Activated CD8-positive, alpha-beta T cell treated with anti-CD3 and anti-CD28 coated beads, Interleukin-2, amount 10 ng/mL, durations not matched to agents 7 days and 5 days (primary cell): ENCODE data around the gene TPPP2. TPM values are rescaled to one million over a fixed set of nuclear protein-coding genes. Genes with fewer than 3 reads are reported as not detected.

Experiments used
- ATAC-seq: fragments of 150-1000 bp; cut with Tn5 transposase; one replicate; pipeline ENCODE4 v1.10.0; 2021; ENCODE audit warnings: moderate library complexity
- CTCF ChIA-PET: fragments of 350-600 bp; sonication (Branson Sonifier 250); formaldehyde crosslinking; loops from one replicate; lab custom pipeline; 2021; ENCODE audit warnings: antibody characterized with exemption; lab: Charles Lee
- POLR2A ChIA-PET: fragments of 350-600 bp; sonication (Branson Sonifier 250); formaldehyde crosslinking; loops from one replicate; lab custom pipeline; 2021; ENCODE audit warnings: antibody characterized with exemption; lab: Charles Lee
- DNase-seq: peaks from one replicate; pipeline ENCODE4 v3.0.0-alpha.2; 2020
- H3K27ac Mint-ChIP-seq: one replicate; pipeline ENCODE4 v1.8.0; 2021; ENCODE audit warnings: mild to moderate bottlenecking, mixed read lengths
- H3K27me3 Mint-ChIP-seq: one replicate; pipeline ENCODE4 v1.8.0; 2021; ENCODE audit warnings: low read depth, mixed read lengths
- H3K36me3 Mint-ChIP-seq: one replicate; pipeline ENCODE4 v1.8.0; 2021; ENCODE audit warnings: low read depth, mixed read lengths
- H3K4me1 Mint-ChIP-seq: one replicate; pipeline ENCODE4 v1.8.0; 2021; ENCODE audit warnings: low read depth, mixed read lengths
- H3K4me3 Mint-ChIP-seq: one replicate; pipeline ENCODE4 v1.8.0; 2021; ENCODE audit warnings: mild to moderate bottlenecking, mixed read lengths
- H3K9me3 Mint-ChIP-seq: one replicate; pipeline ENCODE4 v1.8.0; 2022; ENCODE audit warnings: mixed read lengths; ENCODE audit not compliant: insufficient read depth
- total RNA-seq, 2 experiments: library from RNA; stranded (reverse); gene quantifications; one replicate each; pipeline ENCODE4 v1.2.3, GENCODE V29; 2021

Gene TPPP2
- total RNA-seq, 2 experiments from 2014 or later = not detected

GRCh38 chr14:21026274-21026987, 3.6 kb upstream of the TPPP2 start:
- no peak overlapping the region for H3K4me3 Mint-ChIP-seq
- no peak overlapping the region for H3K27ac Mint-ChIP-seq
- POLR2A ChIA-PET = no interaction called here

GRCh38 chr14:21026988-21027315, 3.1 kb upstream of the TPPP2 start:
- ChIA-PET CTCF (interaction anchor here (0.7 to 12.6 kb wide), 2 partner anchors 11 to 66 kb away, joined by 3 to 117 read pairs; no protein-coding TSS in a partner anchor), POLR2A (no interaction called here)
- DNase-seq (no peak), ATAC-seq (no peak)
- H3K4me1 Mint-ChIP-seq = peaks cover 12% of the 10 kb centered on the region
- H3K27ac Mint-ChIP-seq = no peak overlapping the region
- H3K9me3 Mint-ChIP-seq = no peaks in the 10 kb centered on the region
- H3K4me3 Mint-ChIP-seq = no peak overlapping the region
- H3K36me3 Mint-ChIP-seq = no peaks in the 10 kb centered on the region
- peaks cover 30% of the 10 kb centered on the region for H3K27me3 Mint-ChIP-seq

More at GRCh38 chr14:21026274-21026987, 3.6 kb upstream of the TPPP2 start:
- Mint-ChIP-seq H3K9me3 (no peaks in the 10 kb centered on the region), H3K4me1 (peaks cover 12% of the 10 kb centered on the region), H3K27me3 (peaks cover 30% of the 10 kb centered on the region), H3K36me3 (no peaks in the 10 kb centered on the region)
- DNase-seq (no peak), ATAC-seq (no peak)
- CTCF ChIA-PET = interaction anchor here (0.7 to 12.6 kb wide), 2 partner anchors 11 to 66 kb away, joined by 3 to 117 read pairs; no protein-coding TSS in a partner anchor

GRCh38 chr14:21030531-21030930, 514 bp downstream of the TPPP2 start:
- no peak overlapping the region for H3K4me3 Mint-ChIP-seq
- ChIA-PET POLR2A (no interaction called here), CTCF (interaction anchor here (1.5 to 12.6 kb wide), 3 partner anchors 10 to 59 kb away, joined by 3 to 117 read pairs (median 14); no protein-coding TSS in a partner anchor)

GRCh38 chr14:21032326-21033132, 2.5 kb downstream of the TPPP2 start:
- H3K27ac Mint-ChIP-seq = no peak overlapping the region
- DNase-seq = no peak
- no peak for ATAC-seq
- H3K9me3 Mint-ChIP-seq = no peaks in the 10 kb centered on the region
- no peaks in the 10 kb centered on the region for H3K36me3 Mint-ChIP-seq
- H3K27me3 Mint-ChIP-seq = peaks cover 10% of the 10 kb centered on the region
- H3K4me1 Mint-ChIP-seq = no peaks in the 10 kb centered on the region
- no peak overlapping the region for H3K4me3 Mint-ChIP-seq
- CTCF ChIA-PET = interaction anchor here (0.9 to 12.6 kb wide), 3 partner anchors 17 to 72 kb away, joined by 3 to 117 read pairs (median 8); no protein-coding TSS in a partner anchor
- POLR2A ChIA-PET = interaction anchor here (0.6 kb wide), 1 partner anchor 9 kb away, joined by 3 read pairs; no protein-coding TSS in a partner anchor

More at GRCh38 chr14:21030531-21030930, 514 bp downstream of the TPPP2 start:
- Mint-ChIP-seq H3K27ac (no peak overlapping the region), H3K27me3 (peaks cover 18% of the 10 kb centered on the region), H3K36me3 (no peaks in the 10 kb centered on the region), H3K9me3 (no peaks in the 10 kb centered on the region), H3K4me1 (no peaks in the 10 kb centered on the region)
- no peak for DNase-seq
- ATAC-seq = no peak

- H3K27ac Mint-ChIP-seq = no peak overlapping the region
- no peak overlapping the region for H3K4me3 Mint-ChIP-seq
- POLR2A ChIA-PET = interaction anchor here (0.6 to 1.3 kb wide), 2 partner anchors 37 to 546 kb away, joined by 3 to 4 read pairs; partner anchors contain the start of gene ARHGEF40
- no peak for DNase-seq
- ATAC-seq = no peak
- H3K36me3 Mint-ChIP-seq = no peaks in the 10 kb centered on the region
- H3K27me3 Mint-ChIP-seq = peaks cover 12% of the 10 kb centered on the region
- H3K9me3 Mint-ChIP-seq = no peaks in the 10 kb centered on the region
- H3K4me1 Mint-ChIP-seq = no peaks in the 10 kb centered on the region
- CTCF ChIA-PET = interaction anchor here (2.6 to 12.6 kb wide), 2 partner anchors 18 to 71 kb away, joined by 8 to 117 read pairs; no protein-coding TSS in a partner anchor
Measured at GRCh38 chr14:21033133-21033698, 3.2 kb downstream of the TPPP2 start.

GRCh38 chr14:21034707-21035106, 4.7 kb downstream of the TPPP2 start, which contains the start of gene RNASE13:
TSS of gene RNASE13 (minus strand) at chr14:21034807. CDS start at chr14:21034288, 519 bp downstream.
- no peak within 1 kb of the TSS for H3K4me3 Mint-ChIP-seq
- ChIA-PET POLR2A (interaction anchor here (1.3 kb wide), 1 partner anchor 35 kb away, joined by 3 read pairs; the partner anchor contains the start of gene ARHGEF40), CTCF (interaction anchor here (1.8 to 12.6 kb wide), 2 partner anchors 19 to 33 kb away, joined by 5 to 117 read pairs; no protein-coding TSS in a partner anchor)
- no peaks in the 10 kb centered on the region for H3K36me3 Mint-ChIP-seq
- H3K4me1 Mint-ChIP-seq = no peaks in the 10 kb centered on the region
- no peak for DNase-seq
- ATAC-seq = no peak
- no peaks in the 10 kb centered on the region for H3K9me3 Mint-ChIP-seq
- H3K27me3 Mint-ChIP-seq = peaks cover 14% of the 10 kb centered on the region
- no peak within 1 kb of the TSS for H3K27ac Mint-ChIP-seq

GRCh38 chr14:21036751-21037150, 6.7 kb downstream of the TPPP2 start:
- no peak for DNase-seq
- H3K27me3 Mint-ChIP-seq = peaks cover 16% of the 10 kb centered on the region
- ChIA-PET POLR2A (no interaction called here), CTCF (interaction anchor here (1.8 to 12.6 kb wide), 2 partner anchors 21 to 31 kb away, joined by 5 to 117 read pairs; no protein-coding TSS in a partner anchor)
- H3K4me3 Mint-ChIP-seq = no peak overlapping the region
- no peaks in the 10 kb centered on the region for H3K4me1 Mint-ChIP-seq
- ATAC-seq = no peak
- H3K9me3 Mint-ChIP-seq = no peaks in the 10 kb centered on the region
- H3K27ac Mint-ChIP-seq = no peak overlapping the region
- no peaks in the 10 kb centered on the region for H3K36me3 Mint-ChIP-seq

GRCh38 chr14:21037156-21037555, 7.1 kb downstream of the TPPP2 start:
- Mint-ChIP-seq H3K27ac (no peak overlapping the region), H3K4me1 (no peaks in the 10 kb centered on the region), H3K4me3 (no peak overlapping the region), H3K27me3 (peaks cover 18% of the 10 kb centered on the region), H3K36me3 (no peaks in the 10 kb centered on the region), H3K9me3 (no peaks in the 10 kb centered on the region)
- DNase-seq (no peak), ATAC-seq (no peak)
- CTCF ChIA-PET = interaction anchor here (12.6 kb wide), 1 partner anchor 21 kb away, joined by 117 read pairs; no protein-coding TSS in a partner anchor
- POLR2A ChIA-PET = no interaction called here

GRCh38 chr14:21038441-21039422, 8.7 kb downstream of the TPPP2 start:
- CTCF ChIA-PET = interaction anchor here (1.1 to 7.2 kb wide), 3 partner anchors 25 to 33 kb away, joined by 6 to 172 read pairs (median 6); no protein-coding TSS in a partner anchor
- Mint-ChIP-seq H3K4me1 (no peaks in the 10 kb centered on the region), H3K4me3 (no peak overlapping the region), H3K9me3 (no peaks in the 10 kb centered on the region), H3K36me3 (no peaks in the 10 kb centered on the region), H3K27ac (no peak overlapping the region), H3K27me3 (peaks cover 18% of the 10 kb centered on the region)
- POLR2A ChIA-PET = no interaction called here
- ATAC-seq (no peak), DNase-seq (no peak)

- peak; percentile 29 for DNase-seq
- ChIA-PET POLR2A (interaction anchor here (1.2 kb wide), 1 partner anchor 25 kb away, joined by 3 read pairs; no protein-coding TSS in a partner anchor), CTCF (interaction anchor here (0.7 to 7.2 kb wide), 17 partner anchors 8 to 358 kb away, joined by 3 to 172 read pairs (median 6); partner anchors contain the start of genes ARHGEF40 and TPPP2)
- no peaks in the 10 kb centered on the region for H3K9me3 Mint-ChIP-seq
- peaks cover 6% of the 10 kb centered on the region for H3K4me1 Mint-ChIP-seq
- no peak overlapping the region for H3K27ac Mint-ChIP-seq
- peaks cover 22% of the 10 kb centered on the region for H3K27me3 Mint-ChIP-seq
- ATAC-seq = peak; percentile 67
- no peak overlapping the region for H3K4me3 Mint-ChIP-seq
- H3K36me3 Mint-ChIP-seq = no peaks in the 10 kb centered on the region
Measured at GRCh38 chr14:21039585-21040369, 9.8 kb downstream of the TPPP2 start.
